H9 (cell line): ENCODE results near the gene BCAS3. TPM values are rescaled to one million over a fixed set of nuclear protein-coding genes. Genes with fewer than 3 reads are reported as not detected.

Source experiments
- DNase-seq: peaks from one replicate; pipeline ENCODE4 v3.0.0-alpha.2; 2017
- H2AFZ ChIP-seq: one replicate; pipeline ENCODE4 v1.6.1; 2013; ENCODE audit warnings: mild to moderate bottlenecking, low read length, control low read depth, moderate library complexity
- H2AK5ac ChIP-seq: 2 replicates; pipeline ENCODE4 v1.6.1; 2013; ENCODE audit warnings: low read length, control low read depth, mixed read lengths; ENCODE audit not compliant: insufficient read length
- H2BK120ac ChIP-seq: one replicate; pipeline ENCODE4 v1.6.1; 2013; ENCODE audit warnings: low read depth, mild to moderate bottlenecking, low read length, control low read depth, inconsistent platforms; ENCODE audit not compliant: poor library complexity, severe bottlenecking
- H2BK12ac ChIP-seq: 2 replicates; pipeline ENCODE4 v1.6.1; 2013; ENCODE audit warnings: low read length, control low read depth, mixed read lengths, low read depth; ENCODE audit not compliant: insufficient read length
- H2BK15ac ChIP-seq: 2 replicates; pipeline ENCODE4 v1.6.1; 2013; ENCODE audit warnings: low read depth, low read length, control low read depth
- H2BK20ac ChIP-seq: one replicate; pipeline ENCODE4 v1.6.1; 2013; ENCODE audit warnings: low read depth, mild to moderate bottlenecking, low read length, control low read depth, inconsistent platforms; ENCODE audit not compliant: poor library complexity, severe bottlenecking
- H2BK5ac ChIP-seq: 2 replicates; pipeline ENCODE4 v1.6.1; 2013; ENCODE audit warnings: low read length, control low read depth, mixed read lengths; ENCODE audit not compliant: insufficient read length
- H3K14ac ChIP-seq: 2 replicates; pipeline ENCODE4 v1.6.1; 2013; ENCODE audit warnings: low read length, control low read depth; ENCODE audit not compliant: insufficient read depth
- H3K18ac ChIP-seq: 2 replicates; pipeline ENCODE4 v1.6.1; 2013; ENCODE audit warnings: low read depth, mild to moderate bottlenecking, mixed read lengths, low read length, control low read depth; ENCODE audit not compliant: insufficient read length
- H3K23ac ChIP-seq: 2 replicates; pipeline ENCODE4 v1.6.1; 2013; ENCODE audit warnings: low read length, control low read depth, mixed read lengths, low read depth; ENCODE audit not compliant: insufficient read length
- H3K23me2 ChIP-seq: 2 replicates; pipeline ENCODE4 v1.6.1; 2013; ENCODE audit warnings: low read depth, mild to moderate bottlenecking, mixed read lengths, low read length, control low read depth; ENCODE audit not compliant: insufficient read length, poor library complexity, severe bottlenecking
- H3K27ac ChIP-seq: 2 replicates; pipeline ENCODE4 v1.5.1; 2013; ENCODE audit warnings: low read length, control low read depth, mixed read lengths, low read depth; ENCODE audit not compliant: insufficient read length
- H3K27me3 ChIP-seq: 2 replicates; pipeline ENCODE4 v1.6.1; 2013; ENCODE audit warnings: low read length, control low read depth, inconsistent platforms; ENCODE audit not compliant: insufficient read depth
- H3K4ac ChIP-seq: 2 replicates; pipeline ENCODE4 v1.6.1; 2013; ENCODE audit warnings: low read depth, mild to moderate bottlenecking, control low read depth, inconsistent platforms, low read length, moderate library complexity
- H3K4me1 ChIP-seq: 2 replicates; pipeline ENCODE4 v1.6.1; 2013; ENCODE audit warnings: low read length, control low read depth, inconsistent platforms; ENCODE audit not compliant: insufficient read depth
- H3K4me2 ChIP-seq: 2 replicates; pipeline ENCODE4 v1.6.1; 2013; ENCODE audit warnings: low read length, control low read depth, mixed read lengths; ENCODE audit not compliant: insufficient read length, insufficient read depth
- H3K56ac ChIP-seq: 2 replicates; pipeline ENCODE4 v1.6.1; 2013; ENCODE audit warnings: low read depth, mild to moderate bottlenecking, mixed read lengths, low read length, control low read depth; ENCODE audit not compliant: insufficient read length
- H3K79me1 ChIP-seq: 2 replicates; pipeline ENCODE4 v1.6.1; 2013; ENCODE audit warnings: low read depth, mild to moderate bottlenecking, moderate library complexity, low read length, control low read depth, inconsistent platforms; ENCODE audit not compliant: insufficient read depth, poor library complexity, severe bottlenecking
- H3K79me2 ChIP-seq: 2 replicates; pipeline ENCODE4 v1.6.1; 2013; ENCODE audit warnings: low read length, control low read depth, inconsistent platforms; ENCODE audit not compliant: insufficient read depth
- H3K9ac ChIP-seq: 2 replicates; pipeline ENCODE4 v1.6.1; 2013; ENCODE audit warnings: low read length, control low read depth, mixed read lengths; ENCODE audit not compliant: insufficient read length; ENCODE audit errors: extremely low read depth
- H3K9me3 ChIP-seq: one replicate; pipeline ENCODE4 v1.6.1; 2013; ENCODE audit warnings: low read depth, low read length, inconsistent platforms; ENCODE audit not compliant: control insufficient read depth
- H3T11ph ChIP-seq: one replicate; pipeline ENCODE4 v1.6.1; 2013; ENCODE audit warnings: mild to moderate bottlenecking, low read length, control low read depth, inconsistent platforms
- H4K20me1 ChIP-seq: one replicate; pipeline ENCODE4 v1.6.1; 2013; ENCODE audit not compliant: control insufficient read depth, insufficient read length, insufficient read depth
- H4K5ac ChIP-seq: 2 replicates; pipeline ENCODE4 v1.6.1; 2013; ENCODE audit warnings: low read depth, mild to moderate bottlenecking, mixed read lengths, low read length, control low read depth; ENCODE audit not compliant: insufficient read length
- H4K8ac ChIP-seq: replicated peaks from 2 replicates; pipeline ENCODE4 v1.6.1; 2013; ENCODE audit warnings: low read length, control low read depth, mixed read lengths, low read depth; ENCODE audit not compliant: insufficient read length
- H4K91ac ChIP-seq: 2 replicates; pipeline ENCODE4 v1.6.1; 2013; ENCODE audit warnings: low read depth, mild to moderate bottlenecking, moderate library complexity, mixed read lengths, low read length, control low read depth; ENCODE audit not compliant: insufficient read length
- H3K27ac Mint-ChIP-seq, 3 experiments: 2 replicates in 2 of 3; 3 replicates in 1 of 3; pipeline ENCODE4 v1.8.0; 2020 to 2021; ENCODE audit warnings: mixed read lengths in 3 of 3, mild to moderate bottlenecking in 1 of 3, moderate library complexity in 1 of 3
- H3K27me3 Mint-ChIP-seq: 2 replicates; pipeline ENCODE4 v1.8.0; 2021; ENCODE audit warnings: low read depth, mild to moderate bottlenecking, moderate library complexity, mixed read lengths
- H3K36me3 Mint-ChIP-seq, 3 experiments: 2 replicates in 2 of 3; 3 replicates in 1 of 3; pipeline ENCODE4 v1.8.0; 2020 to 2021; ENCODE audit warnings: low read depth in 3 of 3, mixed read lengths in 3 of 3; ENCODE audit not compliant: insufficient read depth in 1 of 3
- H3K4me1 Mint-ChIP-seq, 2 experiments: 2 replicates each; pipeline ENCODE4 v1.8.0; 2020; ENCODE audit warnings: mixed read lengths in 2 of 2
- H3K4me3 Mint-ChIP-seq, 2 experiments: 2 replicates in 1 of 2; 3 replicates in 1 of 2; pipeline ENCODE4 v1.8.0; 2020 to 2021; ENCODE audit warnings: mild to moderate bottlenecking in 2 of 2, mixed read lengths in 2 of 2, moderate library complexity in 1 of 2
- H3K9me3 Mint-ChIP-seq, 2 experiments: 2 replicates in 1 of 2; 3 replicates in 1 of 2; pipeline ENCODE4 v1.8.0; 2020; ENCODE audit warnings: mild to moderate bottlenecking in 2 of 2, mixed read lengths in 2 of 2, moderate library complexity in 1 of 2
- total RNA-seq: library from RNA; stranded (reverse); gene quantifications from 2 replicates; pipeline ENCODE4 v1.2.1, GENCODE V29; 2021
- TF ChIP-seq, protein P1 (sequence below): fragments of 200-600 bp; sonication (generic); conservative IDR thresholded peaks from 3 replicates; pipeline ENCODE4 v1.8.0; 2021; ENCODE audit warnings: antibody characterized with exemption, mild to moderate bottlenecking

BCAS3 gene
- total RNA-seq, 1 experiment from 2014 or later, result 22.4 TPM

DNA sequence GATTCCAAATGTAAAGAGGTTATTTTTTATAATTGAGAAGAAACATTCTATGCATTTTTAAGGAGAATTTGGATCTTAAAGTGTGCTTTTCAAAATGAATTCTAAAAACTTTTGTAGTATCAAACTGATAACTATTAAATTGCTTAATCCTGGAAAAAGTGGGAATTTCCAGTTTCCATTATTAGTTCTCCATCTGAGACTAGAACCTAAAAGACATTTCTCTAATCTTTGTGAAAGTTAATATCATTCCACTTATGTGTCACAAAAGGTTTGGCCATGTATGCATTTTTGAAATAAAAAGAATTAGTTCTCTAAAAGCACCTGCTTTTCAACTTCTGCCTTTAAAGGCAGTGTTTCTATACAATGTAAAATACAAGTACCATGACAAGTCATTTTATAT lies 155.0 kb downstream of the BCAS3 start:
- Histone ChIP-seq H3K27ac (no peak overlapping the region), H3K9me3 (no peaks in the 10 kb centered on the region), H3K23me2 (no peaks in the 10 kb centered on the region), H3K79me1 (no peaks in the 10 kb centered on the region), H3K14ac (no peak overlapping the region), H4K5ac (no peak overlapping the region), H3K9ac (no peak overlapping the region), H2BK12ac (no peak overlapping the region), H3K56ac (no peak overlapping the region), H4K91ac (no peak overlapping the region), H4K8ac (no peak overlapping the region), H3K4ac (no peak overlapping the region), H3T11ph (no peak overlapping the region), H3K79me2 (no peaks in the 10 kb centered on the region), H2BK5ac (no peak overlapping the region), H3K4me2 (no peak overlapping the region), H2BK20ac (no peak overlapping the region), H4K20me1 (no peaks in the 10 kb centered on the region), H2BK120ac (no peak overlapping the region), H3K18ac (no peak overlapping the region), H3K4me1 (no peaks in the 10 kb centered on the region), H3K23ac (no peak overlapping the region), H2AFZ (no peak overlapping the region), H2AK5ac (no peak overlapping the region), H3K27me3 (no peaks in the 10 kb centered on the region), H2BK15ac (no peak overlapping the region)
- no peak overlapping the region for H3K4me3 Mint-ChIP-seq
- no peaks in the 10 kb centered on the region for H3K27me3 Mint-ChIP-seq
- H3K4me1 Mint-ChIP-seq, result no peaks in the 10 kb centered on the region
- no peaks in the 10 kb centered on the region for H3K9me3 Mint-ChIP-seq
- no peaks in the 10 kb centered on the region for H3K36me3 Mint-ChIP-seq
- no peak overlapping the region for H3K27ac Mint-ChIP-seq
- TF ChIP-seq, protein P1, sequence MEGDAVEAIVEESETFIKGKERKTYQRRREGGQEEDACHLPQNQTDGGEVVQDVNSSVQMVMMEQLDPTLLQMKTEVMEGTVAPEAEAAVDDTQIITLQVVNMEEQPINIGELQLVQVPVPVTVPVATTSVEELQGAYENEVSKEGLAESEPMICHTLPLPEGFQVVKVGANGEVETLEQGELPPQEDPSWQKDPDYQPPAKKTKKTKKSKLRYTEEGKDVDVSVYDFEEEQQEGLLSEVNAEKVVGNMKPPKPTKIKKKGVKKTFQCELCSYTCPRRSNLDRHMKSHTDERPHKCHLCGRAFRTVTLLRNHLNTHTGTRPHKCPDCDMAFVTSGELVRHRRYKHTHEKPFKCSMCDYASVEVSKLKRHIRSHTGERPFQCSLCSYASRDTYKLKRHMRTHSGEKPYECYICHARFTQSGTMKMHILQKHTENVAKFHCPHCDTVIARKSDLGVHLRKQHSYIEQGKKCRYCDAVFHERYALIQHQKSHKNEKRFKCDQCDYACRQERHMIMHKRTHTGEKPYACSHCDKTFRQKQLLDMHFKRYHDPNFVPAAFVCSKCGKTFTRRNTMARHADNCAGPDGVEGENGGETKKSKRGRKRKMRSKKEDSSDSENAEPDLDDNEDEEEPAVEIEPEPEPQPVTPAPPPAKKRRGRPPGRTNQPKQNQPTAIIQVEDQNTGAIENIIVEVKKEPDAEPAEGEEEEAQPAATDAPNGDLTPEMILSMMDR, result no peak
- DNase-seq, result no peak
